MCF 10A (cell line): ENCODE measurements around the gene NOD2. TPM values are rescaled to one million over a fixed set of nuclear protein-coding genes. Genes with fewer than 3 reads are reported as not detected.

Experiments used
- BruUV-seq: library from RNA; stranded (reverse); fragments of 400-500 nt; replicated peaks from 2 replicates; lab custom pipeline; 2021; lab: Mats Ljungman, UMichigan
- CTCF ChIA-PET: fragments of 300-600 bp; sonication (Branson Sonifier 250); formaldehyde crosslinking; extraction: SDS; loops from one replicate; lab custom pipeline; 2021; ENCODE audit warnings: antibody characterized with exemption, inconsistent platforms; lab: Yijun Ruan, JAX
- POLR2A ChIA-PET: fragments of 300-600, 350-650 bp; sonication (Branson Sonifier 250); formaldehyde crosslinking; extraction: SDS; loops from one replicate; lab custom pipeline; 2020; ENCODE audit warnings: antibody characterized with exemption, inconsistent platforms; lab: Yijun Ruan, JAX
- DNase-seq: peaks from one replicate; pipeline ENCODE4 v3.0.0-alpha.2; 2018; ENCODE audit not compliant: unreplicated experiment
- H3K27ac Mint-ChIP-seq: one replicate; pipeline ENCODE4 v1.8.0; 2022; ENCODE audit warnings: mild to moderate bottlenecking, low read depth, mixed read lengths; ENCODE audit not compliant: unreplicated experiment
- H3K27me3 Mint-ChIP-seq: one replicate; pipeline ENCODE4 v1.8.0; 2022; ENCODE audit warnings: mixed read lengths; ENCODE audit not compliant: insufficient read depth, unreplicated experiment
- H3K36me3 Mint-ChIP-seq: one replicate; pipeline ENCODE4 v1.8.0; 2022; ENCODE audit warnings: mild to moderate bottlenecking, moderate library complexity, mixed read lengths; ENCODE audit not compliant: insufficient read depth, unreplicated experiment
- H3K4me1 Mint-ChIP-seq: one replicate; pipeline ENCODE4 v1.8.0; 2022; ENCODE audit warnings: mixed read lengths; ENCODE audit not compliant: insufficient read depth, unreplicated experiment
- H3K4me3 Mint-ChIP-seq: one replicate; pipeline ENCODE4 v1.8.0; 2022; ENCODE audit warnings: mild to moderate bottlenecking, moderate library complexity, mixed read lengths; ENCODE audit not compliant: unreplicated experiment
- H3K9me3 Mint-ChIP-seq: one replicate; pipeline ENCODE4 v1.8.0; 2022; ENCODE audit warnings: mixed read lengths; ENCODE audit not compliant: unreplicated experiment
- CTCF ChIP-seq: fragments of 200-600 bp; IDR thresholded peaks from one replicate; pipeline ENCODE4 v1.8.0; 2022; ENCODE audit warnings: antibody characterized with exemption, mild to moderate bottlenecking; ENCODE audit not compliant: unreplicated experiment
- intact Hi-C: fragments of 100-400 bp; cut with micrococcal nuclease; formaldehyde crosslinking; loops from 2 replicates; pipeline ENCODE4 v1.14.1; 2022
- microRNA-seq: library from miRNA; unstranded; fragments of <30 nt; microRNA quantifications from one replicate; pipeline ENCODE4 v1.2.0, GENCODE V29; 2022
- total RNA-seq: library from RNA; stranded (reverse); gene quantifications from 2 replicates; pipeline ENCODE4 v1.2.3, GENCODE V29; 2022

Gene NOD2
- total RNA-seq, 1 experiment from 2014 or later: 1.7 TPM

DNA sequence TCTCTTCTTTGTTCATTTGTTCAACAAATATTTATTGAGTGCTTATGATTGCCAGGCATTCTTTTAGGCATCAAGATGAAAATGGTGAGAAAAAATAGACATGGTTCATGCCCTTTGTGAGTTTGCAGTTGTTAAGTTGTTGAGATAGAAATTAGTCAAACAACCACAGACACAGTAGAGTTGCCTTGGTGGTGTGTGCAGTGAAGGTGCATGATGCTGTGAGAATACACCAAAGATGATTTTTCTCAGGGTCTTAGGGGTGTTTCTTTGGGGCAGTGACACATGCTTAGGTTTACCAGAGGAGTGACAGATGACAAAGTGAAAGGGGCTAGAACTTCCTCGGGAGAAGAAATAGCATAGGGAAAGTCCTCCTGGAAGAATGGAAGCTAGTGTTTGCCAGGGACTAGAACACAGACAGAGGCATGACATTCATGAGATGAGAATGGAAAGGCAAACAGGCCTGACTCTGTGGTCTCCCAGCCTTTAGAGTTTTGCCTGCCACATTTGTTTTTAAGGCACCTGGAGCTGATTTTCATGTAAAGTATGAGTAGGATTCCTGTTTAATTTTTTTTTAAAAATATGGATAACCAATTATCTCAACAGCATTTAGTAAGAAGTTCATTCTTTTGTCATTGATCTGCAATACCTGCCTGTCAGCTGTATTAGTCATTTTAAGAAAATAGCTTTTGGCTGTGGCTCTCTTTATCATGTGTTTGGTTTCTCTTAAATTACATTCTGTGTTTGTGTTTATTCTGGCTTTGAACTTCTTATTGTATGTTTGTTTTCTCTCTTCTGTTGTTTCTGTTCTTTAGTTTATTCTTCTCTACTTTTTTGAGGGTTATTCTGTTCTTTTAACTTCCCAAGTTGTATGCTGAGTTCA, 85.1 kb downstream of the NOD2 start:
- no peak overlapping the region for H3K27ac Mint-ChIP-seq
- H3K4me3 Mint-ChIP-seq: no peak overlapping the region
- H3K36me3 Mint-ChIP-seq: peaks cover 56% of the 10 kb centered on the region
- ChIA-PET POLR2A (interaction anchor here (1.4 kb wide), 1 partner anchor 28 kb away, joined by 3 read pairs; no protein-coding TSS in a partner anchor), CTCF (interaction anchor here (1.7 to 2.0 kb wide), 2 partner anchors 28 to 32 kb away, joined by 4 to 8 read pairs; no protein-coding TSS in a partner anchor)
- no peak for TF ChIP-seq CTCF
- no TSS peak for BruUV-seq
- no peaks in the 10 kb centered on the region for H3K27me3 Mint-ChIP-seq
- no peaks in the 10 kb centered on the region for H3K4me1 Mint-ChIP-seq
- no peak for DNase-seq
- intact Hi-C loops: no loop called here
- no peaks in the 10 kb centered on the region for H3K9me3 Mint-ChIP-seq

DNA sequence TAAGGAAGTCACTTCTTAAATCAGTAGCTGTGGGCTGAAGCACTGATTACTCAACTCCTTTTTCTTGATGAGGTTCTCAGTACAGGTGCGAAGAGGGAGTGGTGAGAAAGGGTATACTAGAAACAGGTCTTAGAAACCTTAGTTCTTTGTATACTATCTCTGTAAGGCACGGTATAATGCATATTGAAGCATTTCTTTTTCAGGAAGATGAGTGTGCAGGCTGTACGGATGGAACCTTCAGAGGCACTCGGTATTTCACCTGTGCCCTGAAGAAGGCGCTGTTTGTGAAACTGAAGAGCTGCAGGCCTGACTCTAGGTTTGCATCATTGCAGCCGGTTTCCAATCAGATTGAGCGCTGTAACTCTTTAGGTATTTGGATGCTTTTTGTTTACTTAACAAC, 87.6 kb downstream of the NOD2 start:
- Mint-ChIP-seq H3K4me3 (no peak overlapping the region), H3K36me3 (peaks cover 72% of the 10 kb centered on the region), H3K4me1 (no peaks in the 10 kb centered on the region), H3K27me3 (no peaks in the 10 kb centered on the region), H3K9me3 (no peaks in the 10 kb centered on the region), H3K27ac (no peak overlapping the region)
- ChIA-PET POLR2A (no interaction called here), CTCF (interaction anchor here (0.7 to 1.3 kb wide), 3 partner anchors 14 to 413 kb away, joined by 3 to 5 read pairs (median 3); no protein-coding TSS in a partner anchor)
- DNase-seq: no peak
- BruUV-seq: no TSS peak
- TF ChIP-seq CTCF: no peak
- intact Hi-C loops: no loop called here

- Mint-ChIP-seq H3K9me3 (no peaks in the 10 kb centered on the region), H3K4me3 (no peak overlapping the region), H3K4me1 (no peaks in the 10 kb centered on the region), H3K27ac (no peak overlapping the region), H3K27me3 (no peaks in the 10 kb centered on the region), H3K36me3 (peaks cover 73% of the 10 kb centered on the region)
- intact Hi-C loops: no loop called here
- ChIA-PET POLR2A (no interaction called here), CTCF (interaction anchor here (0.5 to 1.3 kb wide), 4 partner anchors 13 to 1010 kb away, joined by 3 to 5 read pairs (median 3); no protein-coding TSS in a partner anchor)
- no peak for DNase-seq
- no peak for TF ChIP-seq CTCF
- BruUV-seq: no TSS peak
Measured at GRCh38 chr16:50781518-50781917, 88.1 kb downstream of the NOD2 start.

Small RNAs within 50 kb of the gene (microRNA-seq; reads per million reads assigned to microRNA genes)
- gene MIR3181: 1.5 reads per million, percentile 5 among the genes with 10 or more reads in this experiment

Other genes with a start within 250 kb of the NOD2 start
- 0.07 and 0.29 TPM in 2 replicates for gene NKD1, start 145.2 kb upstream of the NOD2 start, total RNA-seq
- not detected in 2 replicates for gene SNX20, start 12.3 kb upstream of the NOD2 start, total RNA-seq
- 53.7 and 69.1 TPM in 2 replicates for gene CYLD, start 48.5 kb downstream of the NOD2 start, total RNA-seq